Thoracic aorta (tissue), 2 donors: ENCODE results near the gene COG7. TPM values are rescaled to one million over a fixed set of nuclear protein-coding genes. Genes with fewer than 3 reads are reported as not detected.

ENCODE experiments used
- ATAC-seq: fragments of 150-250 bp; one replicate; pipeline ENCODE4 v1.8.0; 2017; ENCODE audit warnings: low read depth; ENCODE audit not compliant: insufficient number of reproducible peaks, low FRiP score
- DNase-seq: peaks from one replicate; pipeline ENCODE4 v3.0.0-alpha.2; 2020; ENCODE audit warnings: low spot score
- H3K27ac ChIP-seq, 2 donors: fragments of 200-600 bp; sonication (generic); 1 replicate in 1 of 2; 2 replicates in 1 of 2; pipeline ENCODE4 v1.5.1; 2016; ENCODE audit warnings: mild to moderate bottlenecking in 2 of 2, moderate library complexity in 2 of 2
- H3K27me3 ChIP-seq: fragments of 200-600 bp; sonication (generic); replicated peaks from 2 replicates; pipeline ENCODE4 v1.6.0; 2016; ENCODE audit warnings: mild to moderate bottlenecking; ENCODE audit not compliant: insufficient read depth
- H3K36me3 ChIP-seq: fragments of 200-600 bp; sonication (generic); one replicate; pipeline ENCODE4 v1.5.1; 2016
- H3K4me1 ChIP-seq, 2 donors: fragments of 200-600 bp; sonication (generic); 1 replicate in 1 of 2; 2 replicates in 1 of 2; pipeline versions ENCODE4 v1.5.1 to v1.6.0; 2016; ENCODE audit warnings: low read depth in 2 of 2, mild to moderate bottlenecking in 1 of 2; ENCODE audit not compliant: control insufficient read depth in 1 of 2
- H3K4me3 ChIP-seq: fragments of 200-600 bp; sonication (generic); 2 replicates; pipeline ENCODE4 v1.5.1; 2016; ENCODE audit warnings: mild to moderate bottlenecking
- H3K9me3 ChIP-seq: fragments of 200-600 bp; sonication (generic); 2 replicates; pipeline ENCODE4 v1.5.1; 2016
- CTCF ChIP-seq: fragments of 200-600 bp; sonication (generic); IDR thresholded peaks from one replicate; pipeline ENCODE4 v1.5.1; 2019; ENCODE audit warnings: antibody characterized with exemption
- total RNA-seq, 2 donors: library from RNA; depleted of rRNA; stranded (reverse); fragments of >200 nt; gene quantifications; one replicate each; pipeline versions ENCODE4 v1.1.0 to v1.2.3, GENCODE V29; 2016

Gene COG7
- total RNA-seq, 2 donors from 2014 or later = 27.8 to 37.6 TPM

DNA sequence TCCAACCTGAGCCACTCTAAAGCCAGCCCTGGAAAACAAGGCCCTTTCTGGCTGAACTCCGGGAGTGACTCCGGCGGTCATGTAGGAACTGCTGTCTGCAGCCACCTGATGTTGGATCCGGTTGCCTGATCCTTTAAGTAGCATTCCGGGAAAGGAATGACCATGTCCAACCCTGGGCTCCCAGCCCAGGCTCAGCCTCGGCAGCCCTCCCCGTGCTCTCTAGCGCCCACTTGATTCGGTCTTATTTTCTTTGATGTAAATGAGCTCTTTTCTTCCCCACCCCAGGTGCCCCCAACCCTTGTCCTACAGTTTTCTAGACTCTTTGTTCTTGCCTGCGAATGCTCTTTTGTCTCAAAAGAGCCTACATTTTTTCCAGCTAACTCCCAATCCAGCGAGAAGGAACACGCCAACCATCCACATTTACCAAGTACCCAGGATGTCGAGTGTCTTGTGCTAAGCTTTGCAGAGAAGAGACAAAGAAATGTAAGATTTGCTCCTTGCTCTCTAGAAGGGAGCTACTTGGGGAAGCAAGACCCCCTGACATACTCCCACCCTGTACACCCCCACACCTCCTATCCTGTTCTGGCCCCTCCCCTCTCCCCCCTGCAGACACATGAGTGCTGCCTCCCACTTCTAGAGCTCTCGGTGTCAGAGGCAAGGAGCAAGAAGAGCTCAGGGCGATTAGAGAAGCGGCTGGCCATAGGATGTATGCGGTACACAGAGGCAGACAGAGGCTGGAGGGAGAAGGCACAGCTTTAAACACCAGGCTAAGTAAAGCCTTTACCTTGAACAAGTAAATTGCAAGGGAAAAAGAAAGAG lies 53.8 kb downstream of the COG7 start:
- Histone ChIP-seq H3K36me3 (peaks cover 40% of the 10 kb centered on the region), H3K4me3 (no peak overlapping the region), H3K27ac (no peak overlapping the region), H3K27me3 (no peaks in the 10 kb centered on the region), H3K4me1 (no peaks in the 10 kb centered on the region), H3K9me3 (no peaks in the 10 kb centered on the region)
- ATAC-seq (no peak), DNase-seq (no peak)
- no peak for TF ChIP-seq CTCF

DNA sequence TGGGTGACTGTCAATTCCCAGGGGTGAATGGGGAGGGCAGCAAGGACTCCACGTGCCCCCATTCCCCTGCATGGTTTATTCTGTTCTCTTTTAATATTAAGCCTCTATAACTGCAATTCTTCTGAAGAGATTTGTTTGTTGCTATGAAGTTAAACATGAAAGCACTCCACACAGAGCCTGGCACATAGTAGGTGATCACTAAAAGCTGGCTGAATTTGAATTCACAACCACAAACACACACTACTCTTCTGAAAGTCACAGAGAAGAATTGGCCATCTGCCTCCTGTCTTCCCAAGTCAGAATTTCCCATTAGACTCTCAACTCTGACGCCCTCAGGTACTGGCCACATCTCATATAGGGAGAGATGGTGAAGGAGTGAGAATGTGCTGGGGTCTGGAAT lies 55.5 kb downstream of the COG7 start:
- no peak for TF ChIP-seq CTCF
- Histone ChIP-seq H3K9me3 (no peaks in the 10 kb centered on the region), H3K4me3 (no peak overlapping the region), H3K27me3 (no peaks in the 10 kb centered on the region), H3K4me1 (no peaks in the 10 kb centered on the region), H3K36me3 (peaks cover 36% of the 10 kb centered on the region), H3K27ac (no peak overlapping the region)
- ATAC-seq (no peak), DNase-seq (no peak)

GRCh38 chr16:23395732-23396131 lies 57.3 kb downstream of the COG7 start:
- Histone ChIP-seq H3K4me3 (no peak overlapping the region), H3K27ac (no peak overlapping the region), H3K36me3 (peaks cover 51% of the 10 kb centered on the region), H3K4me1 (no peaks in the 10 kb centered on the region), H3K9me3 (no peaks in the 10 kb centered on the region), H3K27me3 (no peaks in the 10 kb centered on the region)
- DNase-seq (no peak), ATAC-seq (no peak)
- TF ChIP-seq CTCF = no peak

DNA sequence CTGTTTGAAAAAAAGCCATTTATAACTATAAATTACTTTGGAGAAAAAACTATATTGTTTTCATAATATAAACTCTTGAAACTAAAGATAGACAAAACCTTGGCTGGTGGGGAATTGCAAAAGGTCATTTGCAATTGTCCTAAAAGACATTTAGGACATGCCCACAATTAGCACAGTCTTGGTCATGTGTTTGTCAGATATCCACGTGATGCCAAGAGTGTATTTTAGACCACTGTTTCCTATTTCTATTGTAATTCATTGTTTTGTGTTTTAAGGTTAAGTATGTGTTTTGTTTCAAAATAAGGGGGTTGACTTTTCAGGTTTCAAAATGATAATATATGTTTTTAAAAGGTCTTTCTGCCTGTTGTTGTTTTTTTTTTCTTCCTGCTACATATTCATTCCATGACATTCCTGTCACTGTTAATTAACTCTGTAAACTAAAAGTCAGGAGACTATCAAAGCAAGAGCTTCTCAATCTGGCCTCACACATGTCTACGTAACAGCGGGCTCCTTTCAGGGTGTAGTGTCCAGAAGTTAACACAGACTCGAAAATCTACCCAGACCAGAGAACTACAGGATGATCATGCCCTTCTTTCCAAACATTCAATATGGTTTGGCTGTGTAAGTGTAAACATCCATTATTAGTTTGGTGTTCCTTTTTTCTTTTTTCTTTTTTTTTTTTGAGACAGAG lies 58.7 kb downstream of the COG7 start:
- Histone ChIP-seq H3K4me3 (no peak overlapping the region), H3K9me3 (no peaks in the 10 kb centered on the region), H3K27me3 (no peaks in the 10 kb centered on the region), H3K27ac (no peak overlapping the region), H3K36me3 (peaks cover 49% of the 10 kb centered on the region), H3K4me1 (no peaks in the 10 kb centered on the region)
- ATAC-seq (no peak), DNase-seq (no peak)
- no peak for TF ChIP-seq CTCF

GRCh38 chr16:23392223-23392600 lies 60.8 kb downstream of the COG7 start:
- H3K27me3 ChIP-seq = no peaks in the 10 kb centered on the region
- peaks cover 42% of the 10 kb centered on the region for H3K36me3 ChIP-seq
- H3K27ac ChIP-seq = no peak overlapping the region
- no peak overlapping the region for H3K4me3 ChIP-seq
- no peak for TF ChIP-seq CTCF
- ATAC-seq (no peak), DNase-seq (no peak)
- no peaks in the 10 kb centered on the region for H3K9me3 ChIP-seq
- H3K4me1 ChIP-seq = no peaks in the 10 kb centered on the region
